Spleen (tissue), 7 donors: Measurements from ENCODE around the gene OR8D2.

Experiments used
- CTCF ChIP-seq, 11 experiments: fragments of 200-600 bp in 7 of 11; fragments of 450-650 bp in 4 of 11; sonication (generic) in 4 of 11; IDR thresholded peaks in 8 of 11; conservative IDR thresholded peaks in 3 of 11; 1 replicate in 7 of 11; 2 replicates in 4 of 11; pipeline versions ENCODE4 v1.4.0 to v1.8.0; 2016 to 2021; ENCODE audit warnings: antibody characterized with exemption in 11 of 11, inconsistent platforms in 4 of 11, mild to moderate bottlenecking in 1 of 11
- POLR2AphosphoS5 ChIP-seq, 3 donors: sonication (generic); formaldehyde crosslinking; IDR thresholded peaks; one replicate each; pipeline ENCODE4 v1.5.1; 2017; ENCODE audit warnings: antibody characterized with exemption in 3 of 3
- donor health status: DM: no; HTN: no; CAD: no; lungs with moderate emphysema.
- donor health status: DM: no; HTN: no; CAD: no.
- donor health status: DM: no; HTN: no; CAD: no.

- TF ChIP-seq CTCF (IDR thresholded peaks at IDR 0.05 in 8 of 11, conservative IDR thresholded peaks at IDR 0.05 in 3 of 11) (no peak), POLR2AphosphoS5 (IDR thresholded peaks at IDR 0.05) (no peak)
Measured at GRCh38 chr11:124301548-124301947, 18.4 kb downstream of the OR8D2 start.
